AG04450 (cell line): ENCODE data around the gene GSG1L. TPM values are rescaled to one million over a fixed set of nuclear protein-coding genes. Genes with fewer than 3 reads are reported as not detected.

Experiments
- CTCF ChIA-PET: fragments of 300-600, 350-600 bp; formaldehyde crosslinking; extraction: SDS; loops from one replicate; lab custom pipeline; 2022; ENCODE audit warnings: antibody characterized with exemption, inconsistent platforms; lab: Charles Lee
- POLR2A ChIA-PET: fragments of 350-600 bp; formaldehyde crosslinking; extraction: SDS; loops from one replicate; lab custom pipeline; 2021; ENCODE audit warnings: antibody characterized with exemption, inconsistent platforms; lab: Yijun Ruan, JAX
- DNase-seq: peaks from one replicate; pipeline ENCODE4 v3.0.0-alpha.2; 2011; ENCODE audit warnings: low read depth, low spot score
- H3K27ac ChIP-seq: one replicate; pipeline ENCODE4 v1.5.1; 2012; ENCODE audit warnings: low read depth, low read length, control low read depth
- H3K27me3 ChIP-seq: one replicate; pipeline ENCODE4 v1.6.0; 2012; ENCODE audit warnings: low read length; ENCODE audit not compliant: control insufficient read depth, insufficient read depth
- H3K4me3 ChIP-seq: 2 replicates; pipeline ENCODE4 v1.5.1; 2011; ENCODE audit warnings: mild to moderate bottlenecking, low read depth, low read length, control low read depth
- H3K9me3 ChIP-seq: 2 replicates; pipeline ENCODE4 v1.5.1; 2012; ENCODE audit warnings: low read length; ENCODE audit not compliant: control insufficient read depth, insufficient read depth
- CTCF ChIP-seq: IDR thresholded peaks from 2 replicates; pipeline ENCODE4 v1.5.1; 2011; ENCODE audit warnings: low read depth, low read length, control low read depth, inconsistent platforms
- polyA plus RNA-seq: library from polyadenylated mRNA; depleted of rRNA; stranded (reverse); fragments of >200 nt; gene quantifications from 2 replicates; pipeline ENCODE4 v1.2.3, GENCODE V29; 2011

GSG1L gene
- polyA plus RNA-seq, 1 experiment: not detected

DNA sequence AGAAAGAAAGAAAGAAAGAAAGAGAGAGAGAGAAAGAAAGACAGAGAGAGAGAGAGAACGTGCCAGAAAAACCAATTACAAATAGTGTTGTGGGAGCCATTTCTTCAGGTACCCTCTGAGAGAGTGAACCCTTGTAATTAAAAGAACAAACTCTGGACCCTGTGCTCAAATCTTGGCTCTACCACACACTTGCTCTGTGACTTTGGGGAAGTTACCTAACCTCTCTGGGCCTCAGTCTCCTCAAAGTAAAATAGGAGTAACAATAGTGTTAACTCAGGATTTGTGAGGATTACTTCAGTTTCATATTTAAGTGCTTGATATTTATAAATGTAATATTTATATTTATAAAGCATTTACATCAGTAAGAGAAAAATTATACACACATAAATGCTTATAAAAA lies 139.8 kb downstream of the GSG1L start:
- peaks cover 2% of the 10 kb centered on the region for H3K27me3 ChIP-seq
- no peaks in the 10 kb centered on the region for H3K9me3 ChIP-seq
- no peak for DNase-seq
- no peak for TF ChIP-seq CTCF
- no peak overlapping the region for H3K4me3 ChIP-seq
- H3K27ac ChIP-seq: no peak overlapping the region
- ChIA-PET POLR2A (no interaction called here), CTCF (no interaction called here)

GRCh38 chr16:27922433-27922832 lies 141.1 kb downstream of the GSG1L start:
- DNase-seq: no peak
- H3K9me3 ChIP-seq: no peaks in the 10 kb centered on the region
- ChIA-PET CTCF (no interaction called here), POLR2A (no interaction called here)
- H3K4me3 ChIP-seq: no peak overlapping the region
- H3K27ac ChIP-seq: no peak overlapping the region
- peaks cover 2% of the 10 kb centered on the region for H3K27me3 ChIP-seq
- no peak for TF ChIP-seq CTCF

DNA sequence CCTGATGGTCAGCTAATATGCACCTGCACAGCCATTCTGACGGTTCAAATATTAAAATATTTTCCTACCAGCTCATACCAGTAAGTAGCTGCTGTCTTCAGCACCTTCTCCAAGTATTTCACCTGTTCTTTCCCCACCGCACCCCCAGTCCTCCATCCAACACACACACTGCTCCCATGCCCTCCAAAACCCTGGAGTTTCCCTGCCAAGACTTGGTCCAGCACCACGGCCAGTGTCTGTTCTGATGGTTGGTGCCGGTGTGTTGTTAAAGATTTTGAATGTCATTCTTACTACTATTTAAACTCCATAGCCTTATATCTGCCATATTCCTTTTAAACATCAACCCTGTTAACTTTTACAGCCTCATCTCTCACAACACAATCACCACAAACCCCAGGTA lies 142.4 kb downstream of the GSG1L start:
- CTCF ChIA-PET: no interaction called here
- POLR2A ChIA-PET: no interaction called here
- no peak for TF ChIP-seq CTCF
- no peak for DNase-seq
- Histone ChIP-seq H3K27ac (no peak overlapping the region), H3K9me3 (no peaks in the 10 kb centered on the region), H3K4me3 (no peak overlapping the region), H3K27me3 (peaks cover 2% of the 10 kb centered on the region)

- ChIA-PET CTCF (no interaction called here), POLR2A (no interaction called here)
- TF ChIP-seq CTCF: peak; percentile 30
- no peak overlapping the region for H3K27ac ChIP-seq
- no peaks in the 10 kb centered on the region for H3K9me3 ChIP-seq
- DNase-seq: no peak
- no peak overlapping the region for H3K4me3 ChIP-seq
- H3K27me3 ChIP-seq: peaks cover 2% of the 10 kb centered on the region
Observed at GRCh38 chr16:27920391-27920891, 143.1 kb downstream of the GSG1L start.

DNA sequence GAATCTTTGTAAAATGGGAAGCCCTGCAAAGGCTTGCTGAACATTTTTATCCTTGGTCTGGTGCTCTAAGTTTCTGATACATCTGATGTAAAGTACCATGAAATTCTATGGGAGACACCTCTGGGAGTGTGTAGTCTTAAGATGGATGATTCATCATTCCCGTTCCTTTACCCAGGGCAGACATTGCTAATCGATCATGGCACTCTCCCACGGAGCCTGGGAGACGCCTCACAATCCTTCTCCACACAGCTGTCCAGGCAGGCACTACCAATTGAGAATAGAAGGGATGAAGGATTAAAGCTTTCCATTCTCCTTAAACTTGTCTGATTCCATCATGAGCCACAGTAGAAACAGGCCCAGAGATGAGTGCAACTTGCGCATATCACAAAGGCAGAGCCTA lies 144.8 kb downstream of the GSG1L start:
- TF ChIP-seq CTCF: no peak
- H3K9me3 ChIP-seq: no peaks in the 10 kb centered on the region
- no peak for DNase-seq
- POLR2A ChIA-PET: no interaction called here
- peaks cover 2% of the 10 kb centered on the region for H3K27me3 ChIP-seq
- no peak overlapping the region for H3K27ac ChIP-seq
- no peak overlapping the region for H3K4me3 ChIP-seq
- CTCF ChIA-PET: no interaction called here
